CD4-positive, alpha-beta T cell treated with Interleukin-4 for 4 hours (primary cell): ENCODE data around the gene CBX6.

Experiments
- DNase-seq: peaks from one replicate; pipeline ENCODE4 v3.0.0-alpha.2; 2020

Gene CBX6

DNA sequence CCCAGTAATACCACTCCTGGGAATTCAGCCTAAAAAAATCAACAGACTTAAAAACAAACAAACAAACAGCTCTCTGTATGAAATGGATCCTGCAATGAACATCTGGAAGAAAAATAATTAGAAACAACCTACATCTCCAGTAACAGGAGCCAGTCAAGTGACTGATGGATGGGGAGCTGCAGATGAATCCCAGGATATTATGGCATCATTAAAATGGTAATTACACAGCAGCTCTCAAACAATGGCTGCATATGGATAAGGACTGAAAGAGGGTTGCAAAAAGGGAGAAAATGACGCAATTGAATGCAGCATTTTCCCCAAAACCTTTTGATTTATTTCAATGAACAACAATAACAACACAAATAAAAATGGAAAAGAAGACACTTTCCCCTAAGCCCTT, 32.3 kb downstream of the CBX6 start:
- no peak for DNase-seq

DNA sequence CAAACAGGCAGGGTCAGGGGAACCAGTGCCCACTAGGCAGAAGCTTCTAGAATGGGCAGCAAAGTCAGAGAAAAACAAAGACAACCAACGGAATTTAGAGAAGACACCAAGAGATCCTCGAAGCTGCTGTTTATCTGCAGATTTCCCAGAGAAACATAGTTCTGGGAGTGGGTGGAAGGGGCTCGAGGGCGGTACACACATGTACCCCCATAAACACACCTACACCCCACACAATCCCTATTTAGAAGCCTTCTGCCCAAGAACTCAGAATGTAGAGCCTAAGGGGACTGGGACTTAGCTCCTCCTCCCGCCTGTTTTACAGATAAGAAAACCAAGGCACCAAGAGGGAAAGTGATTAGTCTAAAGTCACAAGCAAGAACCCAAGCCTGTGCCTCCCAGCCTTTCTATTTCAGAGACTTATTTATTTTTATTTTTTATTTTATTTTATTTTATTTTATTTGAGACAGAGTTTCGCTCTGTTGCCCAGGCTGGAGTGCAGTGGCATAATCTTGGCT, 34.5 kb downstream of the CBX6 start:
- no peak for DNase-seq

DNA sequence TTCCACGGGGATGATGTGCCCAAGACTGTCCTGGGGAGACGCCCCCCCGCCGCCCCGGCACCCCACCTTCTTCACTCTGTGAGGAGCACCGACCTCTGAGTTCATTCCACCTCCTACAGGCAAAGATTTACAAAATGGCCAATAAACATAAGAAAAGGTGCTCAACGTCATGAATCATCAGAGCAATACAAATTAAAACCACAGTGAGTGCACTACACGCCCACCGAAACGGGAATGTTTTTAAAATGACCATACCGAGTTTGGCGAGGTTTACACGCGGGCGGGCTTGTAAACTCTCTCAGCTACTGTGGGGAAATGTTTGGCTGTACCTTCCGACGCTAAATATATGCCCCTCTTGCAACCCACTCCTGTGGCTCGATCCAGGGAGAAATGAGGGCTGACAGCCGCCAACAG, 36.1 kb downstream of the CBX6 start:
- DNase-seq, result no peak

- DNase-seq, result no peak
Measured at GRCh38 chr22:38834991-38835390, 37.0 kb downstream of the CBX6 start.

GRCh38 chr22:38834215-38834953, 37.6 kb downstream of the CBX6 start:
- DNase-seq, result no peak

- DNase-seq, result no peak
Measured at GRCh38 chr22:38833061-38833460, 39.0 kb downstream of the CBX6 start.

DNA sequence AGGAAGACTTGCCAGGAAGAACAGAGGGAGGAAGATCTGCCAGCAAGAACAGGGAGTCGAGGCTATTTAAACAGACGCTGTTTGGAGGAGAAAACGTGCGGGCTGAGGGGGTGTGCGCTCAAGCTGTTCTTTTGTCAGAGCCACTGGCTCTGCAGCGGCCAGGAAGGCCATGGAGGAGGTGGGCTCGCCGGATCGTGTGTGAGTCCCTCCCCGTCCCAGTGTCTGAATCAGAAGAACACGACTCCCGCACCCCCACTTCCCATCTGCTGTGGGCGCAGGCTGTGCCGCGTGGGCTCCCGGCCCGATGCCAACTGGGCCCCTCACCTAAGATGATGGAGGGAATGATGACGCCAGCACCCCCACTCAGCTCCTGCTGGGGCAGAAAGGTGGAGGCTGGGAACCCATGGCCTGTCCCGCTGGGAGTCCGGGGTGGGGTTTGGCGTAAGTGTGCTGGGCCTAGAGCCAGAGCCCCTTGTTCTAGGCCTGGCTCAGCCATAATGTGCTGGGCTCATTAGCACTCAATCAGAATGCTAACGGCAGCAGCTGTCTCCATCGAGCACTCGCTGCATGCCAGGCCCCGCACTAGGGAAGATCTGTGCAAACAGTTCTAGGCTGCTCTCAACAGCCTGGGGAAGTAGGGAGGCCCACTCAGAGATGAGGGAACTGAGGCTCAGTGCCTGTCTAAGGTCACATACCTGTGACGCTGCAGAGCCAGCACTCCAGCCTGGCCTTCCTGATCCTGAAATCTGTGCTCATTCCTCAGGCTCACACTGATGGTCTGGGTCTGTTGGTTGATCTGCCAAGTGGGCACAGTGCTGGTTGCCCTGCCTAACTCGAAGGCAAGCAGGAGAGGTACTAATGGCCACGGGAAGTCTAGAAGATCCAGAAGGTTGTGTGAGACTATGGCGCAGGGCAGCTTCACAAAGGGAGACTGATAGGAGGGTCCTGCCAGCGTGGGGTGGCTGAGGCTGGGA, 39.7 kb downstream of the CBX6 start:
- DNase-seq, result no peak

GRCh38 chr22:38831166-38831945, 40.7 kb downstream of the CBX6 start:
- DNase-seq, result no peak

GRCh38 chr22:38830845-38831108, 41.2 kb downstream of the CBX6 start:
- no peak for DNase-seq

- DNase-seq, result no peak
Measured at GRCh38 chr22:38830026-38830844, 41.8 kb downstream of the CBX6 start.

DNA sequence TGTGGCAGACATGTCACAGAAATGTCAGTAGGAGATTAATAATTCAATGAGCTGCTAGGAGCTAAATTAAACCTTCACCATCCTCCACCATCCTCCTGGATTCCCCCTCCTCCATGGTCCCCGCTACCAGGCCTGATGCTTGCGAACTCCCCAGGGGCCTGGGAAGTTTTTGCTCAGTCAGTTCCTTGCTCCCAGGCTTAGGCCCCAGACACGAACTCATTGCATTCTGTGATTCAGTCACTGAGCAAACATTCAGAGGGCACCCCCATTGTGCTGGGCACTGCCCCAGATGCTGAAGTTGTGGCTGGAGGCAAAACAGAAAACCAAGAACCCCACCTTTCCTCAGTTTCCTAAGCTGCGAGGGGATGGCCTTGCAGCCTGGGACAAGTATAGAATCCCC, 42.5 kb downstream of the CBX6 start:
- no peak for DNase-seq

GRCh38 chr22:38828616-38829205, 43.3 kb downstream of the CBX6 start:
- DNase-seq, result no peak

GRCh38 chr22:38828191-38828590, 43.8 kb downstream of the CBX6 start:
- no peak for DNase-seq

- DNase-seq, result no peak
Measured at GRCh38 chr22:38827510-38827909, 44.5 kb downstream of the CBX6 start.

DNA sequence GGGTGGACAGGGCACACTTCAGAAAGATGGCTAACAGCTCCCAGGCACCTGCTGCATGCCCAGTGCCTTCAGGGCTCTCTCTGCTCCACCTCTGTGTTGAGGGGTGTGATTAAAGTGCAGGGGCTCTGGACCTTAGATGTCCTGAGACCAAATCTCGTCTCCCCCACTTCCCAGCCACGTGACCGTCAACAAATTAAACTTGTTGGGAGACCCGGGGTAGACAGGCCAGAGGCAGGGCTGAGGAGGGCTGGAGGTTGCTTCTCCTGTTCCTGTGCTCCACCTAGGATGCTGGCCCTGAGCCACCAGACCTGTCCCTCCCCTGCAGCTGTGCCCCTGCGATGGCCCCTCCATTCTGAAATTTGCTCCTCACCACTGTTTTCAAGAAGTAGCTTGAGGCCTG, 45.2 kb downstream of the CBX6 start:
- no peak for DNase-seq

- no peak for DNase-seq
Measured at GRCh38 chr22:38826386-38826785, 45.6 kb downstream of the CBX6 start.

GRCh38 chr22:38824585-38824984, 47.4 kb downstream of the CBX6 start:
- no peak for DNase-seq

GRCh38 chr22:38823637-38824036, 48.4 kb downstream of the CBX6 start:
- DNase-seq, result no peak

- no peak for DNase-seq
Measured at GRCh38 chr22:38823076-38823475, 48.9 kb downstream of the CBX6 start.

DNA sequence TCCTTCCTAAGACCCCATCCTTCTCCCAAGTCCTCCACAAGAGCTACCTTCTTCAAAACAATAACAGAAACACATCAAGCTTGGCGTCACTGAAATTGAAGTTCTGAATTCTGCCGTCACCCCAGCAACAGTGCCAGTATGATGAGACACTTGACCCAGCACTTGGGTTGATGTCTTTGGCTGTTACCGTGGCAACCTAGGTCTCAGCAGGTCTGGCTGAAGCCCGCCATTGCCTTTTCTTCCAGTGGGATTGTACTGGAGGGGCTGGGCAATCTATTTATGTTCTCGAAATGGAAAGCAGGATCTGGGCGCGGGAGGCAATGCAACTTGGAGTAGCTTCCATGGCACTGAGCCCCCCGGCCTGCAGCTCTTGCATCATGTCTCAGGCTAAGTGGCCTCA, 52.0 kb downstream of the CBX6 start:
- no peak for DNase-seq

DNA sequence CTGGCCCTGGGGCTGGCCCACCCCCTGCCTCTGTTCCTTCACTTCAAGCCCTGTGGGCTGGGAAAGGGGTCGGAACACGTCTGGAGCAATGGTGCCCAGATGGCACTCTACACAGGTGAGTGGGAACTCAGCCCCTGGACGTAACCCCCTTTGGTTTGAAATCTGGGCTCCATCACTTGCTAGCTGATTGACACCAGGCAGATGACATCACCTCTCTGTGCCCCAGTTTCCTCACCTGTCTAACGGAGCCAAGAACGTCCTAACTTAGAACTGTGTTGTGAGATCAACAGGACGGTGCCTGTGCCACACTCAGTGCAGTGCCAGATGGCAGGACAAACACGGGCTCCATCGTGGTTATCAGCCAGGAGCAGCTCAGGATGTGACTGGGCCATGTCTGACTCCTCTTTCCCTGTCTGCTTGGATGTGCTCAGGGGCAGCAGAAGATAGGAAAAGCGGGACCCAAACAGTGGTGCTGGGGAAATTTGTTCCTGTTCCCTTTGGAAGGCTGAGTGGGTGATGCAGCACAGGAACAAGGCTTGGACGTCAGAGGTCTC, 52.6 kb downstream of the CBX6 start:
- DNase-seq, result no peak

DNA sequence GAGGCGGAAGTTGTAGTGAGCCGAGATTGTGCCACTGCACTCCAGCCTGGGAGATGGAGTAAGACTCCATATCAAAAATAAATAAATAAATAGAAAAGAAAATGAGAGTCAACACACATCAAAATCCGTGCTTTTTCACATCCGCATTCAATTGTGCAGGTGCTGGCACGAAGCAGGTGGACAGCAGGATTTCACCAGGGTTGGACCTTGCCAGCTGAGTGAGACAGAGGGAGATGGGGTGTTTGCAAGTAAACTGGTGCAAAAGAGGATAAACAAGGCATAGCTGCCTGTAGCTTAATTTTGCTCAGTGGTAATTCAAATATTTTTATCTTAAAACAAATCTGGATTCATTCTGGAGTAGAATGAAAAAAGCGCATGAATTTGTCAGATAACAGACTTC, 54.8 kb downstream of the CBX6 start:
- no peak for DNase-seq
